GM12878 (cell line): Measurements from ENCODE around the gene PJA2. TPM values are rescaled to one million over a fixed set of nuclear protein-coding genes. Genes with fewer than 3 reads are reported as not detected.

ENCODE experiments used
- ATAC-seq: fragments of 200-7000 bp; cut with Tn5 transposase; 3 replicates; pipeline ENCODE4 v1.9.1; 2020; ENCODE audit warnings: mild to moderate bottlenecking, moderate library complexity
- BruUV-seq: library from RNA; stranded (reverse); fragments of 400-500 nt; replicated peaks from 2 replicates; lab custom pipeline; 2021; lab: Mats Ljungman, UMichigan
- CTCF ChIA-PET: fragments of 300-600 bp; sonication (Branson Sonifier 250); formaldehyde crosslinking; extraction: SDS; loops from one replicate; lab custom pipeline; 2021; ENCODE audit warnings: inconsistent platforms; lab: Yijun Ruan, JAX
- POLR2A ChIA-PET: fragments of 350-600 bp; formaldehyde crosslinking; extraction: SDS; loops from one replicate; lab custom pipeline; 2021; ENCODE audit warnings: inconsistent platforms; lab: Charles Lee
- RAD21 ChIA-PET: fragments of 300-600 bp; sonication (Branson Sonifier 250); formaldehyde crosslinking; loops from one replicate; lab custom pipeline; 2023; ENCODE audit warnings: antibody characterized with exemption; ENCODE audit not compliant: unreplicated experiment; lab: Charles Lee
- SMC1A ChIA-PET: fragments of 300-600 bp; sonication (Branson Sonifier 250); formaldehyde crosslinking; loops from one replicate; lab custom pipeline; 2023; ENCODE audit not compliant: unreplicated experiment, uncharacterized antibody; lab: Charles Lee
- DNase-seq: peaks from one replicate; pipeline ENCODE4 v3.0.0-alpha.2; 2011; ENCODE audit warnings: low read depth, low spot score
- FAIRE-seq: peaks from 3 replicates; lab custom pipeline; 2011; peaks lifted over from hg19 to GRCh38; lab: Jason Lieb, UNC
- H2AFZ ChIP-seq: 2 replicates; pipeline ENCODE4 v1.6.0; 2011; ENCODE audit warnings: low read depth, low read length, control low read depth; ENCODE audit not compliant: control insufficient read depth
- H3K27ac ChIP-seq: 2 replicates; pipeline ENCODE4 v1.5.1; 2011; ENCODE audit warnings: control low read depth; ENCODE audit not compliant: control insufficient read depth, insufficient read depth
- H3K27me3 ChIP-seq, 2 experiments: replicated peaks in 1 of 2; 2 replicates each; pipeline versions ENCODE4 v1.6.0 to v1.6.1; 2011; ENCODE audit warnings: low read length in 1 of 2; ENCODE audit not compliant: control insufficient read depth in 2 of 2, insufficient read depth in 2 of 2
- H3K36me3 ChIP-seq, 2 experiments: 2 replicates each; pipeline ENCODE4 v1.5.1; 2011; ENCODE audit warnings: low read length in 1 of 2; ENCODE audit not compliant: control insufficient read depth in 2 of 2, insufficient read depth in 2 of 2
- H3K4me1 ChIP-seq: 2 replicates; pipeline ENCODE4 v1.6.1; 2011; ENCODE audit warnings: mild to moderate bottlenecking, low read length, moderate library complexity, mixed read lengths; ENCODE audit not compliant: control insufficient read depth, insufficient read depth
- H3K4me2 ChIP-seq: 2 replicates; pipeline ENCODE4 v1.6.0; 2011; ENCODE audit warnings: control low read depth; ENCODE audit not compliant: control insufficient read depth, insufficient read depth
- H3K4me3 ChIP-seq: fragments of 200-600 bp; sonication (generic); 2 replicates; pipeline ENCODE4 v1.5.1; 2016
- H3K79me2 ChIP-seq: 2 replicates; pipeline ENCODE4 v1.6.0; 2011; ENCODE audit warnings: low read length; ENCODE audit not compliant: control insufficient read depth, insufficient read depth
- H3K9ac ChIP-seq: 2 replicates; pipeline ENCODE4 v1.8.0; 2011; ENCODE audit warnings: low read length, control low read depth, mixed read lengths; ENCODE audit not compliant: control insufficient read depth, insufficient read depth
- H3K9me3 ChIP-seq: replicated peaks from 3 replicates; pipeline ENCODE4 v1.5.1; 2011; ENCODE audit warnings: mild to moderate bottlenecking, low read length; ENCODE audit not compliant: control insufficient read depth, insufficient read depth
- H4K20me1 ChIP-seq: 2 replicates; pipeline ENCODE4 v1.6.0; 2011; ENCODE audit not compliant: control insufficient read depth, insufficient read depth
- CREM ChIP-seq: IDR thresholded peaks from 2 replicates; pipeline ENCODE4 v1.6.1; 2014; ENCODE audit warnings: antibody characterized with exemption, low read depth
- EP300 ChIP-seq, 2 experiments: fragments of 150-350 bp in 1 of 2; IDR thresholded peaks; 2 replicates each; pipeline ENCODE4 v1.6.1; 2011 to 2012; ENCODE audit warnings: low read depth in 2 of 2, low read length in 2 of 2, borderline replicate concordance in 1 of 2, improper control_type of control experiment in 1 of 2, inconsistent platforms in 1 of 2; ENCODE audit not compliant: control insufficient read depth in 1 of 2
- RELA ChIP-seq: fragments of 450-650 bp; IDR thresholded peaks from 2 replicates; pipeline ENCODE4 v1.8.0; 2014; ENCODE audit warnings: borderline replicate concordance; ENCODE audit not compliant: partially characterized antibody
- SREBF1 ChIP-seq: IDR thresholded peaks from 2 replicates; pipeline ENCODE4 v1.6.1; 2012; ENCODE audit warnings: mild to moderate bottlenecking, low read length
- STAT1 ChIP-seq: fragments of 450-650 bp; conservative IDR thresholded peaks from 2 replicates; pipeline ENCODE4 v1.6.1; 2014; ENCODE audit warnings: antibody characterized with exemption, mild to moderate bottlenecking
- TCF3 ChIP-seq: IDR thresholded peaks from 2 replicates; pipeline ENCODE4 v1.6.1; 2012; ENCODE audit warnings: low read depth, mild to moderate bottlenecking, low read length, borderline replicate concordance; ENCODE audit not compliant: insufficient read depth
- ZBTB33 ChIP-seq: fragments of 450-650 bp; IDR thresholded peaks from 2 replicates; pipeline ENCODE4 v1.6.1; 2017; ENCODE audit warnings: mild to moderate bottlenecking
- WGBS: methylation state at CpG from one replicate; pipeline ENCODE4 v1.1.6; 2016; ENCODE audit warnings: low lambda C conversion rate; ENCODE audit not compliant: insufficient replicate concordance, insufficient coverage; ENCODE audit errors: missing lambda C conversion rate; 5-methylcytosine and 5-hydroxymethylcytosine counted together
- in situ Hi-C: fragments of 300-500 bp; cut with MboI; formaldehyde crosslinking; loops from 9 replicates; pipeline ENCODE4 v1.14.3; 2018; ENCODE audit warnings: mixed read lengths
- intact Hi-C: fragments of 100-400 bp; cut with micrococcal nuclease; formaldehyde crosslinking; loops from one replicate; pipeline ENCODE4 v1.14.2; 2022; ENCODE audit not compliant: unreplicated experiment
- polyA plus RNA-seq, 11 experiments: library from polyadenylated mRNA; depleted of rRNA in 4 of 11; unstranded in 6 of 11; stranded (reverse) in 5 of 11; fragments of >200 nt; fragmentation: Nextera tagmentation in 4 of 11; fragmentation: Illumina TruSeq in 1 of 11; extraction: Ambion mirVana in 4 of 11; extraction: Trizol in 1 of 11; gene quantifications; 1 replicate in 1 of 11; 2 replicates in 10 of 11; pipeline versions ENCODE4 v1.2.1 to v1.2.3, GENCODE V29; 2011 to 2016; ENCODE audit warnings: inconsistent platforms in 2 of 11, missing spikeins in 2 of 11, low read depth in 1 of 11
- total RNA-seq, 4 experiments: library from RNA; depleted of rRNA in 3 of 4; stranded (reverse); fragments of >200 nt in 3 of 4; fragmentation: Illumina TruSeq in 1 of 4; extraction: Trizol in 1 of 4; gene quantifications; 2 replicates each; pipeline versions ENCODE4 v1.2.1 to v1.2.3, GENCODE V29; 2013 to 2021
- TF ChIP-seq, protein P1 (sequence below): fragments of 450-650 bp; IDR thresholded peaks from 2 replicates; pipeline ENCODE4 v1.6.1; 2016; ENCODE audit warnings: mild to moderate bottlenecking

The PJA2 gene
- total and polyA plus RNA-seq, 10 of the 15 experiments (the other 5 are each of a cell fraction or from before 2014, with no cell fraction given) = 27.8 to 93.4 (median 47.8) TPM

DNA sequence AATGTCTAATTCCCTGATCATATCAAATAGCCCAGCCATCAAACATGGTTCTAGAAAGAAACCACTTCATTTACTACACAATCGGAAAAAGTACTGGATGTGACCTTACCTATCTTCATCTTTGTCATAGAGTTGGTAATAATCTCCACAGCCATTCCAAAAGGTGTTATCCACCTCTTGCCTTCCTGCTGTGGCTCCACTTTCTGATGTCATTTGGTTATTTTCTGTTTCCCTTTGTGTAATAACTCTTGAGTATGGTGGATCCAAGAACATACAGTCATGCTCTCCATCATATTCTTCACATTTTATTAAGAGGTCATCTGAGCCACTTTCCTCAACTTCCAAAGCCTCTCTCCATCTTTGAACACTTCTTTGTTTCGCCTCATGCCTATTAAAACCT, 31.7 kb downstream of the PJA2 start:
- DNase-seq (no peak), FAIRE-seq (no peak)
- H4K20me1 ChIP-seq = no peaks in the 10 kb centered on the region
- intact Hi-C loops = no loop called here
- in situ Hi-C loops = no loop called here
- POLR2A ChIA-PET = no interaction called here
- CTCF ChIA-PET = no interaction called here
- TF ChIP-seq STAT1 (no peak), EP300 (IDR thresholded peaks at IDR 0.05; ENCODE audit: borderline replicate concordance in 1 of 2, control insufficient read depth in 1 of 2, low read depth in 2 of 2, low read length in 2 of 2) (no peak), TCF3 (no peak), ZBTB33 (no peak), CREM (no peak), SREBF1 (no peak), RELA (no peak)
- TF ChIP-seq, protein P1, sequence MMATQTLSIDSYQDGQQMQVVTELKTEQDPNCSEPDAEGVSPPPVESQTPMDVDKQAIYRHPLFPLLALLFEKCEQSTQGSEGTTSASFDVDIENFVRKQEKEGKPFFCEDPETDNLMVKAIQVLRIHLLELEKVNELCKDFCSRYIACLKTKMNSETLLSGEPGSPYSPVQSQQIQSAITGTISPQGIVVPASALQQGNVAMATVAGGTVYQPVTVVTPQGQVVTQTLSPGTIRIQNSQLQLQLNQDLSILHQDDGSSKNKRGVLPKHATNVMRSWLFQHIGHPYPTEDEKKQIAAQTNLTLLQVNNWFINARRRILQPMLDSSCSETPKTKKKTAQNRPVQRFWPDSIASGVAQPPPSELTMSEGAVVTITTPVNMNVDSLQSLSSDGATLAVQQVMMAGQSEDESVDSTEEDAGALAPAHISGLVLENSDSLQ = no peak
- TF ChIP-seq, all 136 proteins: peak for 0
- Histone ChIP-seq H3K4me2 (no peak overlapping the region), H3K4me1 (no peaks in the 10 kb centered on the region), H3K9me3 (no peaks in the 10 kb centered on the region), H3K79me2 (no peaks in the 10 kb centered on the region; the same call in none of the 2 replicates), H3K36me3 (peaks cover 0 to 25% of the 10 kb centered on the region in 2 experiments; a peak in 3 of 4 replicates), H3K4me3 (no peak overlapping the region), H3K27me3 (no peaks in the 10 kb centered on the region), H3K27ac (no peak overlapping the region), H2AFZ (no peak overlapping the region), H3K9ac (no peak overlapping the region)
- no TSS peak for BruUV-seq
- ChIA-PET RAD21 (no interaction called here), SMC1A (no interaction called here)
- 100% methylated on average over 2 of the region's 2 CpGs for WGBS
- no peak for ATAC-seq
